GM23248 (cell line): ENCODE measurements around the gene LPIN3.

Experiments
- EZH2 ChIP-seq: fragments of 200-600 bp; sonication (generic); IDR thresholded peaks from 2 replicates; pipeline ENCODE4 v1.6.1; 2018; ENCODE audit warnings: antibody characterized with exemption, mild to moderate bottlenecking; ENCODE audit not compliant: insufficient read depth, poor library complexity, severe bottlenecking
- EZH2phosphoT487 ChIP-seq: fragments of 200-600 bp; sonication (generic); IDR thresholded peaks from 2 replicates; pipeline ENCODE4 v1.6.1; 2018; ENCODE audit warnings: antibody characterized with exemption, moderate library complexity, mild to moderate bottlenecking, low read depth; ENCODE audit not compliant: insufficient read depth

DNA sequence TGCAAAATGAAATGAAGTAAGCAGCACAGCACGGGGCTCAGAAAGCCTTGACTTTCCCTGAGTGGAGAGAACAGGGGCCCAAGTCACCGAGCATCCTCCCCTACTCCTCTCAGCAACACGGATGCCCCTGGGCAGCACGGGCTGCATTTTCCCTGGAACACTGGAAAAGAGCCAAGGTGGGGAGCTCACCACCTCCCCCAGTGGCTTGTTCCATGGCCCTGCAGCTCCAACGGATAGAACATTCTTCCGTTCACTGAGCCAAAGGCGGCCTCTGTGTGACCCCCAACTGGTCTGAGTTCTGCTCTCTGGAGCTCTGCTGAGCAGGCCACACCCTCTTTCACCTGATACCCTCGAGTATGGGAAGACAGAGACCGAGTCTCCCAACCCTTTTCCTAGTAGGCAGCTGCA is 46.8 kb downstream of the LPIN3 start:
- TF ChIP-seq EZH2 (no peak), EZH2phosphoT487 (no peak)
